Mesenchymal stem cell (in vitro differentiated cells and primary cell): Measurements from ENCODE around the gene MKRN2.

ENCODE experiments used
- DNase-seq: peaks from one replicate; pipeline ENCODE4 v3.0.0-alpha.2; 2013
- H2AFZ ChIP-seq: one replicate; pipeline ENCODE4 v1.6.1; 2013; ENCODE audit warnings: low read depth, mild to moderate bottlenecking, control low read depth, inconsistent platforms, low read length, moderate library complexity
- H2AK5ac ChIP-seq: 2 replicates; pipeline ENCODE4 v1.6.1; 2013; ENCODE audit warnings: low read length, moderate library complexity, mild to moderate bottlenecking, inconsistent platforms; ENCODE audit not compliant: severe bottlenecking
- H2BK120ac ChIP-seq: one replicate; pipeline ENCODE4 v1.6.1; 2013; ENCODE audit warnings: low read depth, mild to moderate bottlenecking, inconsistent platforms, low read length, moderate library complexity
- H2BK12ac ChIP-seq, 2 experiments: one replicate each; pipeline ENCODE4 v1.6.1; 2013; ENCODE audit warnings: inconsistent platforms in 2 of 2, low read length in 2 of 2, mild to moderate bottlenecking in 2 of 2, moderate library complexity in 2 of 2, control low read depth in 1 of 2
- H2BK15ac ChIP-seq: one replicate; pipeline ENCODE4 v1.6.1; 2013; ENCODE audit warnings: mild to moderate bottlenecking, low read depth, inconsistent platforms; ENCODE audit not compliant: poor library complexity, severe bottlenecking
- H2BK5ac ChIP-seq: 2 replicates; pipeline ENCODE4 v1.6.1; 2013; ENCODE audit warnings: low read depth, mild to moderate bottlenecking, low read length, control low read depth, inconsistent platforms; ENCODE audit not compliant: poor library complexity, severe bottlenecking
- H3K14ac ChIP-seq, 2 experiments: one replicate each; pipeline ENCODE4 v1.6.1; 2013; ENCODE audit warnings: inconsistent platforms in 2 of 2, low read length in 2 of 2, control low read depth in 1 of 2, mild to moderate bottlenecking in 1 of 2, moderate library complexity in 1 of 2
- H3K18ac ChIP-seq, 2 experiments: one replicate each; pipeline ENCODE4 v1.6.1; 2013; ENCODE audit warnings: inconsistent platforms in 2 of 2, low read length in 2 of 2, control low read depth in 1 of 2, low read depth in 1 of 2, mild to moderate bottlenecking in 1 of 2
- H3K23ac ChIP-seq, 2 experiments: one replicate each; pipeline ENCODE4 v1.6.1; 2013; ENCODE audit warnings: inconsistent platforms in 2 of 2, low read length in 2 of 2, mild to moderate bottlenecking in 2 of 2, moderate library complexity in 2 of 2, control low read depth in 1 of 2
- H3K27ac ChIP-seq: 2 replicates; pipeline ENCODE4 v1.5.1; 2013; ENCODE audit warnings: mild to moderate bottlenecking, moderate library complexity, low read length, control low read depth, inconsistent platforms; ENCODE audit not compliant: poor library complexity, severe bottlenecking
- H3K27me3 ChIP-seq, 2 experiments: 2 replicates each; pipeline versions ENCODE4 v1.6.1 to v1.7.0; 2013; ENCODE audit warnings: low read length in 2 of 2, mild to moderate bottlenecking in 2 of 2, moderate library complexity in 2 of 2, control low read depth in 1 of 2, inconsistent platforms in 1 of 2; ENCODE audit not compliant: control insufficient read depth in 1 of 2, insufficient read depth in 1 of 2
- H3K36me3 ChIP-seq, 2 experiments: 2 replicates each; pipeline versions ENCODE4 v1.6.1 to v1.7.0; 2013; ENCODE audit warnings: low read length in 2 of 2, control low read depth in 1 of 2, inconsistent platforms in 1 of 2, low read depth in 1 of 2, mild to moderate bottlenecking in 1 of 2; ENCODE audit not compliant: insufficient read depth in 2 of 2, control insufficient read depth in 1 of 2
- H3K4ac ChIP-seq, 2 experiments: one replicate each; pipeline ENCODE4 v1.6.1; 2013; ENCODE audit warnings: inconsistent platforms in 2 of 2, low read length in 2 of 2, mild to moderate bottlenecking in 2 of 2, moderate library complexity in 2 of 2, control low read depth in 1 of 2, low read depth in 1 of 2
- H3K4me1 ChIP-seq: 2 replicates; pipeline ENCODE4 v1.6.1; 2013; ENCODE audit warnings: low read depth, low read length, control low read depth; ENCODE audit not compliant: control insufficient read depth, insufficient read depth
- H3K4me2 ChIP-seq: 2 replicates; pipeline ENCODE4 v1.6.1; 2013; ENCODE audit warnings: low read length, mild to moderate bottlenecking, inconsistent platforms; ENCODE audit not compliant: poor library complexity, severe bottlenecking
- H3K4me3 ChIP-seq, 2 experiments: 2 replicates each; pipeline versions ENCODE4 v1.5.1 to v1.7.0; 2013; ENCODE audit warnings: low read length in 2 of 2, mild to moderate bottlenecking in 2 of 2, control low read depth in 1 of 2, low read depth in 1 of 2; ENCODE audit not compliant: insufficient read depth in 1 of 2
- H3K79me1 ChIP-seq: replicated peaks from 2 replicates; pipeline ENCODE4 v1.6.1; 2013; ENCODE audit warnings: mild to moderate bottlenecking, control low read depth, low read length, inconsistent platforms; ENCODE audit not compliant: poor library complexity, severe bottlenecking
- H3K9ac ChIP-seq: 2 replicates; pipeline ENCODE4 v1.7.0; 2013; ENCODE audit warnings: mild to moderate bottlenecking, low read length, moderate library complexity
- H3K9me3 ChIP-seq: 2 replicates; pipeline ENCODE4 v1.7.0; 2013; ENCODE audit warnings: mild to moderate bottlenecking, low read length; ENCODE audit not compliant: control insufficient read depth
- H4K8ac ChIP-seq: one replicate; pipeline ENCODE4 v1.6.1; 2013; ENCODE audit warnings: inconsistent platforms, mild to moderate bottlenecking, low read length, moderate library complexity
- H4K91ac ChIP-seq: one replicate; pipeline ENCODE4 v1.6.1; 2013; ENCODE audit warnings: mild to moderate bottlenecking, low read length, inconsistent platforms
- WGBS: methylation state at CpG from one replicate; pipeline ENCODE4 v1.1.7; 2013; ENCODE audit warnings: mixed read lengths; 5-methylcytosine and 5-hydroxymethylcytosine counted together

MKRN2 gene

DNA sequence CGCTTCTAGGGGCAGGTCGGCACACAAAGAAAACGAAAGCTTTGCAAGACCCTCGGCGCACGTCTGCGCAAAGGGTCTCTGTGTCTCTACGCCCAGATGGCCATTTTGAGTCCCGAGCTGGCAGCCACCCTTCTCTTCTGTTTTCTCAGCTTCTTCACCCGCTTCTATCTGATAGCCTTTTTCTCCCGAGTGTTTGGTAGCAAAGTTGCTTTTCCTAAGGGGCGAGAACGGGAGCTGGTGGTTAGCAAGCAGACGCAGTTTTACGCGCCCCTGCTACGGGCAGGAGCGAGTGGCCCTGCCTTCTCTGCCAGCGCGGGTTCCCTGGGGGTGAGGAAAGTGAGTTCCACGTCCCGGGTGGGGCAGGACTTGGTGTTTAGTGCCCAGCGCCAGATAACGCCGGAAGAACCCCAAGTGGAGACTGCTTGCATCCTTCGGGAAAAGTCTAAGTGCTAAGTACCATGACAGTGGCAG lies 2.9 kb upstream of the MKRN2 start:
- peak overlapping the region; percentile 54 to 94 for H3K4ac ChIP-seq
- WGBS = 15% methylated on average over 25 of the region's 26 CpGs

GRCh38 chr3:12556314-12556689 lies 585 bp upstream of the MKRN2 start:
- Histone ChIP-seq H2BK15ac (no peak overlapping the region), H3K27me3 (no peaks in the 10 kb centered on the region), H2BK12ac (no peak overlapping the region), H3K4me3 (peak overlapping the region; percentile 91 to 92), H3K23ac (no peak overlapping the region), H3K4me1 (peaks cover 13% of the 10 kb centered on the region), H3K18ac (peak overlapping the region in 1 of 2 experiments; percentile 26), H2BK5ac (no peak overlapping the region), H2AFZ (peak overlapping the region; percentile 55), H3K27ac (peak overlapping the region; percentile 58), H4K91ac (peak overlapping the region; percentile 70), H2AK5ac (no peak overlapping the region), H3K14ac (no peak overlapping the region), H2BK120ac (no peak overlapping the region), H3K4me2 (peak overlapping the region; percentile 74), H3K9ac (peak overlapping the region; percentile 95), H3K36me3 (no peaks in the 10 kb centered on the region), H3K9me3 (no peaks in the 10 kb centered on the region), H3K4ac (peak overlapping the region; percentile 13 to 15), H3K79me1 (no peaks in the 10 kb centered on the region), H4K8ac (peak overlapping the region; percentile 67)
- no peak for DNase-seq
- 11% methylated on average over 7 of the region's 8 CpGs for WGBS

More for the DNA sequence above, 2.9 kb upstream of the MKRN2 start:
- H3K18ac ChIP-seq = peak overlapping the region; percentile 4 to 95
- no peaks in the 10 kb centered on the region for H3K36me3 ChIP-seq
- peak overlapping the region; percentile 98 for H2AFZ ChIP-seq
- no peaks in the 10 kb centered on the region for H3K79me1 ChIP-seq
- peak overlapping the region in 1 of 2 experiments; percentile 88 for H3K4me3 ChIP-seq
- no peak overlapping the region for H3K23ac ChIP-seq
- no peak overlapping the region for H2AK5ac ChIP-seq
- H2BK12ac ChIP-seq = peak overlapping the region in 1 of 2 experiments; percentile 8
- no peak overlapping the region for H2BK5ac ChIP-seq
- peak overlapping the region; percentile 90 for H3K9ac ChIP-seq
- peak overlapping the region; percentile 90 for H2BK120ac ChIP-seq
- peak overlapping the region; percentile 48 for H2BK15ac ChIP-seq
- no peak overlapping the region for H3K27ac ChIP-seq
- no peaks in the 10 kb centered on the region for H3K9me3 ChIP-seq
- peak overlapping the region; percentile 98 for H4K8ac ChIP-seq
- peaks cover 11% of the 10 kb centered on the region for H3K4me1 ChIP-seq
- peak overlapping the region; percentile 82 for H4K91ac ChIP-seq
- peak overlapping the region; percentile 33 for H3K4me2 ChIP-seq
- DNase-seq = peak; percentile 29
- no peaks in the 10 kb centered on the region for H3K27me3 ChIP-seq
- no peak overlapping the region for H3K14ac ChIP-seq

GRCh38 chr3:12557473-12558100 lies 700 bp downstream of the MKRN2 start:
- Histone ChIP-seq H4K8ac (peak overlapping the region; percentile 92), H3K23ac (peak overlapping the region in 1 of 2 experiments; percentile 96), H2BK12ac (peak overlapping the region in 1 of 2 experiments; percentile 37), H3K27ac (peak overlapping the region; percentile 60), H3K79me1 (no peaks in the 10 kb centered on the region), H4K91ac (no peak overlapping the region), H2BK15ac (no peak overlapping the region), H3K14ac (peak overlapping the region; percentile 58 to 95), H3K36me3 (no peaks in the 10 kb centered on the region), H3K18ac (peak overlapping the region; percentile 88 to 97), H3K4me3 (peak overlapping the region; percentile 91 to 92), H3K9ac (peak overlapping the region; percentile 95), H3K4me2 (peak overlapping the region; percentile 30), H2BK120ac (peak overlapping the region; percentile 57), H3K4me1 (peaks cover 15% of the 10 kb centered on the region), H2AFZ (peak overlapping the region; percentile 95), H3K27me3 (no peaks in the 10 kb centered on the region), H2BK5ac (no peak overlapping the region), H2AK5ac (no peak overlapping the region), H3K9me3 (no peaks in the 10 kb centered on the region), H3K4ac (peak overlapping the region; percentile 84 to 93)
- peak; percentile 78 for DNase-seq
- 4% methylated on average over 16 of the region's 18 CpGs for WGBS

GRCh38 chr3:12558706-12559105 lies 1.8 kb downstream of the MKRN2 start:
- Histone ChIP-seq H3K9me3 (no peaks in the 10 kb centered on the region), H3K36me3 (no peaks in the 10 kb centered on the region), H3K14ac (no peak overlapping the region), H3K79me1 (no peaks in the 10 kb centered on the region), H4K91ac (no peak overlapping the region), H2BK15ac (no peak overlapping the region), H2AFZ (no peak overlapping the region), H3K4me3 (peak overlapping the region in 1 of 2 experiments; percentile 91), H2BK12ac (no peak overlapping the region), H3K4me1 (peaks cover 16% of the 10 kb centered on the region), H3K27ac (no peak overlapping the region), H3K18ac (no peak overlapping the region), H3K27me3 (no peaks in the 10 kb centered on the region), H2BK120ac (no peak overlapping the region), H2AK5ac (peak overlapping the region; percentile 58), H3K4ac (no peak overlapping the region), H3K9ac (peak overlapping the region; percentile 95), H3K4me2 (peak overlapping the region; percentile 66), H4K8ac (no peak overlapping the region), H3K23ac (no peak overlapping the region), H2BK5ac (no peak overlapping the region)
- 74% methylated on average over 4 of the region's 4 CpGs for WGBS
- no peak for DNase-seq
